ENCODE data around the gene KIF1B.

- no peak for TF ChIP-seq ZNF274 (IDR thresholded peaks at IDR 0.05; ENCODE audit: insufficient read depth, insufficient read length)
- no peak for TF ChIP-seq TARDBP (IDR thresholded peaks at IDR 0.05; ENCODE audit: borderline replicate concordance)
- no peak for TF ChIP-seq POLR2A (IDR thresholded peaks at IDR 0.05; ENCODE audit: low read depth, low read length)
- no peak for TF ChIP-seq CEBPB (IDR thresholded peaks at IDR 0.05; ENCODE audit: borderline replicate concordance in 1 of 2, low read depth in 2 of 2, low read length in 2 of 2)
- no peak for TF ChIP-seq NR2F1 (conservative IDR thresholded peaks at IDR 0.05)
- no peak for TF ChIP-seq CTCF (IDR thresholded peaks at IDR 0.05 in 2 of 3, conservative IDR thresholded peaks at IDR 0.05 in 1 of 3; ENCODE audit: control insufficient read depth in 2 of 3, extremely low read depth in 1 of 3, insufficient read depth in 1 of 3, low read depth in 3 of 3, low read length in 3 of 3)
- no peak for TF ChIP-seq RB1 (IDR thresholded peaks at IDR 0.05; ENCODE audit: borderline replicate concordance)
- TF ChIP-seq PBX3 (IDR thresholded peaks at IDR 0.05; ENCODE audit: insufficient replicate concordance, low read depth, low read length): no peak
- no peak for TF ChIP-seq EP300 (IDR thresholded peaks at IDR 0.05; ENCODE audit: borderline replicate concordance in 1 of 2, control insufficient read depth in 1 of 2, low read depth in 2 of 2, low read length in 2 of 2)
- no peak for TF ChIP-seq ELK1 (IDR thresholded peaks at IDR 0.05; ENCODE audit: low read depth, low read length)
Measured at GRCh38 chr1:10324627-10325026, 114.3 kb downstream of the KIF1B start.
